Endothelial cell (in vitro differentiated cells): ENCODE data around the gene LIN7C. TPM values are rescaled to one million over a fixed set of nuclear protein-coding genes. Genes with fewer than 3 reads are reported as not detected.
"Not testable (repeated sequence)": the region's sequence is repeated elsewhere in the genome, so short reads cannot be mapped to it uniquely, and the experiment has no call there.

Experiments
- DNase-seq: peaks from one replicate; pipeline ENCODE4 v3.0.0; 2021; ENCODE audit warnings: low spot score
- H3K27ac Mint-ChIP-seq: one replicate; pipeline ENCODE4 v1.8.0; 2021; ENCODE audit warnings: mixed read lengths, inconsistent platforms; ENCODE audit not compliant: unreplicated experiment
- H3K27me3 Mint-ChIP-seq: one replicate; pipeline ENCODE4 v1.8.0; 2021; ENCODE audit warnings: mild to moderate bottlenecking, moderate library complexity, mixed read lengths, inconsistent platforms; ENCODE audit not compliant: unreplicated experiment
- H3K36me3 Mint-ChIP-seq: one replicate; pipeline ENCODE4 v1.8.0; 2021; ENCODE audit warnings: mild to moderate bottlenecking, low read depth, mixed read lengths, inconsistent platforms; ENCODE audit not compliant: unreplicated experiment
- H3K4me1 Mint-ChIP-seq: one replicate; pipeline ENCODE4 v1.8.0; 2021; ENCODE audit warnings: mild to moderate bottlenecking, mixed read lengths, inconsistent platforms; ENCODE audit not compliant: unreplicated experiment
- H3K4me3 Mint-ChIP-seq: one replicate; pipeline ENCODE4 v1.8.0; 2021; ENCODE audit warnings: mild to moderate bottlenecking, mixed read lengths, inconsistent platforms; ENCODE audit not compliant: unreplicated experiment
- H3K9me3 Mint-ChIP-seq: one replicate; pipeline ENCODE4 v1.8.0; 2021; ENCODE audit warnings: mixed read lengths, inconsistent platforms; ENCODE audit not compliant: unreplicated experiment
- total RNA-seq: library from RNA; stranded (reverse); fragmentation: NEBNext Ultra II Directional; extraction: Animal tissue kit (Norgen Biotek cat#: 25700); gene quantifications from one replicate; pipeline ENCODE4 v1.2.1, GENCODE V29; 2021; ENCODE audit not compliant: unreplicated experiment
- TF ChIP-seq, protein P1 (sequence below): fragments of 200-600 bp; sonication (generic); IDR thresholded peaks from one replicate; pipeline ENCODE4 v1.5.0; 2021; ENCODE audit warnings: antibody characterized with exemption; ENCODE audit not compliant: unreplicated experiment

The LIN7C gene
- total RNA-seq, 1 donor from 2014 or later, result 17.0 TPM

DNA sequence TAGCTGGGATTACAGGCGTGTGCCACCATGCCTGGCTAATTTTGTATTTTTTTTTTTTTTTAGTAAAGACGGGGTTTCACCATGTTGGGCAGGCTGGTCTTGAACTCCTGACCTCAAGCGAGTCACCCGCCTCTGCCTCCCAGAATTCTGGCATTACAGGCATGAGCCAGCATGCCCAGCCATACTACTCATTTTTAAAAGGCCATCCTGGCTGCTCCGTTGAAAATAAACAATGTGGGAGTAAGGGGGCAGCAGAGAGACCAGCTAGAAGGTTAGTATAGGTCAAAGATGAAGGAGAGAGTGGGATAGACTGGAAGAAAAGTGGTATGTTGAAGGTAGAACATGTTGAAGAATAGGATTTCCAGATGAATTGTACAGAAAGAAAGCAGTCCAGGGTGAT, 17.6 kb upstream of the LIN7C start:
- no peak overlapping the region for H3K27ac Mint-ChIP-seq
- TF ChIP-seq, protein P1, sequence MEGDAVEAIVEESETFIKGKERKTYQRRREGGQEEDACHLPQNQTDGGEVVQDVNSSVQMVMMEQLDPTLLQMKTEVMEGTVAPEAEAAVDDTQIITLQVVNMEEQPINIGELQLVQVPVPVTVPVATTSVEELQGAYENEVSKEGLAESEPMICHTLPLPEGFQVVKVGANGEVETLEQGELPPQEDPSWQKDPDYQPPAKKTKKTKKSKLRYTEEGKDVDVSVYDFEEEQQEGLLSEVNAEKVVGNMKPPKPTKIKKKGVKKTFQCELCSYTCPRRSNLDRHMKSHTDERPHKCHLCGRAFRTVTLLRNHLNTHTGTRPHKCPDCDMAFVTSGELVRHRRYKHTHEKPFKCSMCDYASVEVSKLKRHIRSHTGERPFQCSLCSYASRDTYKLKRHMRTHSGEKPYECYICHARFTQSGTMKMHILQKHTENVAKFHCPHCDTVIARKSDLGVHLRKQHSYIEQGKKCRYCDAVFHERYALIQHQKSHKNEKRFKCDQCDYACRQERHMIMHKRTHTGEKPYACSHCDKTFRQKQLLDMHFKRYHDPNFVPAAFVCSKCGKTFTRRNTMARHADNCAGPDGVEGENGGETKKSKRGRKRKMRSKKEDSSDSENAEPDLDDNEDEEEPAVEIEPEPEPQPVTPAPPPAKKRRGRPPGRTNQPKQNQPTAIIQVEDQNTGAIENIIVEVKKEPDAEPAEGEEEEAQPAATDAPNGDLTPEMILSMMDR, result no peak
- H3K27me3 Mint-ChIP-seq, result peaks cover 1% of the 10 kb centered on the region
- no peak for DNase-seq
- no peak overlapping the region for H3K4me3 Mint-ChIP-seq
- H3K4me1 Mint-ChIP-seq, result no peaks in the 10 kb centered on the region
- H3K36me3 Mint-ChIP-seq, result no peaks in the 10 kb centered on the region
- no peaks in the 10 kb centered on the region for H3K9me3 Mint-ChIP-seq

DNA sequence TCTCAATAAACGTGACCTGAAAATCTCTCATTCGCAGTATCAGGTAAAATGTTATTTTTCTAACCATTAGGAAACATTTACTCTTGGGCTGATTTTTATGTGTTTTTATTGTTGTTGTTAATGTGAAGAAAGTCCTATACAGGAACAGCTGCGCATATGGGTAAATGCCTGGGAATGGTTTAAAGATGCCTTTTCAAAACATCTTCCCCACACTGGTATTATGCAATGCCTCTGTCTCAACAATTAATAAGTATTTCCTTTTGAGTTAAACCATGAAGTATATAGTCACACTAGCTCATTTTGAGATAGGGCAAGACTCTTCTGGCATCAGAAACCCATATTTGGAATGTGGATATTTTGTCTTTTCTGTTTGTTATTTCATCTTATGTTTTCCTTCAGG, 13.7 kb upstream of the LIN7C start:
- Mint-ChIP-seq H3K27ac (no peak overlapping the region), H3K27me3 (peaks cover 1% of the 10 kb centered on the region), H3K9me3 (no peaks in the 10 kb centered on the region), H3K4me3 (no peak overlapping the region), H3K4me1 (peaks cover 7% of the 10 kb centered on the region), H3K36me3 (no peaks in the 10 kb centered on the region)
- TF ChIP-seq, protein P1, result no peak
- DNase-seq, result no peak

DNA sequence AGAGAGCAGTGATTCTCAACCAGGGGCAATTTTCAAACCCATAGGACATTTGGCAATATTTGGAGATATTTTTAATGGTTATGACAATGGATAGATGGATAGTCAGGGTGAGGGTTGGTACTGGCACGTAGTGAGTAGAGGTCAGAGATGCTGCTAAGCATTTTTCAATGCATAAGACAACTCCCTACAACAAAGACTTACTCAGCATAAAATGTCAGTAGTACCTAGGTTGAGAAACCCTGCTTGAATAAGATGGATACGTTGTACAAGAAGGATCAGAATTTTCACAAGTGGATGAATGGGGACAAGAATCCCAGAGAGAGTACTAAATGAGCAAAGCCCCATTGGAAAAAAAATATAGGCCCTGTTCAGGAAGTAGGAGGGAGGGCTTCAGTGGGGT, 11.9 kb upstream of the LIN7C start:
- Mint-ChIP-seq H3K4me1 (peaks cover 7% of the 10 kb centered on the region), H3K4me3 (no peak overlapping the region), H3K27me3 (peaks cover 1% of the 10 kb centered on the region), H3K27ac (no peak overlapping the region), H3K9me3 (no peaks in the 10 kb centered on the region), H3K36me3 (no peaks in the 10 kb centered on the region)
- no peak for DNase-seq
- TF ChIP-seq, protein P1, result no peak

DNA sequence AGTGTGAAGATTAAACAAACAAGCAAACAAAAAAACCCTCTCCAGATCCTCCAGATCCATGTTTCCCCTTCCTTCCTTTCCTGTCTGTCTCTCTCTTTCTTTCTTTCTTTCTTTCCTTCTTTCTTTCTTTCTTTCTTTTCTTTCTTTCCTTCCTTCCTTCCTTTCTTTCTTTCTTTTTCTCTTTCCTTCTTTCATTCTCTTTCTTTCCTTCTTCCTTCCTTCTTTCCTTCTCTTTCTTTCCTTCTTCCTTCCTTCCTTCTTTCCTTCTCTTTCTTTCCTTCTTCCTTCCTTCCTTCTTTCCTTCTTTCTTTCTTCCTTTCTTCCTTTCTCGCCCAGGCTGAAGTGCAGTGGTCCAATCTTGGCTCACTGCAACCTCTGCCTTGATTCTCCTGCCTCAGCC, 10.9 kb upstream of the LIN7C start:
- not testable (repeated sequence) for H3K4me3 Mint-ChIP-seq, H3K9me3 Mint-ChIP-seq, H3K4me1 Mint-ChIP-seq

DNA sequence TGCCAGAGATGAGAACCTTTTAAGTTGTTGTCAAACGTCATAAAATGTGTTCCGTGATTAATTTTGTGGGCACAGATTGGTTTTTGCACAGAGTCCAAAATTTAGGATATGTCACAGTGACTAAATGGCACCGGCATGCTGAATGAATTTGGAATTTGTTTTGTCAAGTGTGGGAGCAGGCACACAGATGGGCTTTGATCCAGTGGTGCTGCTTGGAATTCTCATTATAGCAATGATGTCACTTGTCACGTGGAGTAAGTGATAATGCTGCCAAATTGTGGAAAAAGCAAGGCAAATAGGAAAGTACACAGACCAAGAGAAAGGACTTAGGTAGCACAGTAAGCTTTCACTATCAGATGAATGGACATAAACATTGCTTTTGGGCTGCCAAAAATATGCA, 8.0 kb upstream of the LIN7C start:
- no peak overlapping the region for H3K27ac Mint-ChIP-seq
- no peaks in the 10 kb centered on the region for H3K36me3 Mint-ChIP-seq
- TF ChIP-seq, protein P1, result no peak
- DNase-seq, result no peak
- H3K27me3 Mint-ChIP-seq, result peaks cover 1% of the 10 kb centered on the region
- no peak overlapping the region for H3K4me3 Mint-ChIP-seq
- no peaks in the 10 kb centered on the region for H3K9me3 Mint-ChIP-seq
- peaks cover 9% of the 10 kb centered on the region for H3K4me1 Mint-ChIP-seq

More for the DNA sequence above, 10.9 kb upstream of the LIN7C start:
- DNase-seq, H3K27me3 Mint-ChIP-seq, H3K36me3 Mint-ChIP-seq, H3K27ac Mint-ChIP-seq: not testable (repeated sequence)

DNA sequence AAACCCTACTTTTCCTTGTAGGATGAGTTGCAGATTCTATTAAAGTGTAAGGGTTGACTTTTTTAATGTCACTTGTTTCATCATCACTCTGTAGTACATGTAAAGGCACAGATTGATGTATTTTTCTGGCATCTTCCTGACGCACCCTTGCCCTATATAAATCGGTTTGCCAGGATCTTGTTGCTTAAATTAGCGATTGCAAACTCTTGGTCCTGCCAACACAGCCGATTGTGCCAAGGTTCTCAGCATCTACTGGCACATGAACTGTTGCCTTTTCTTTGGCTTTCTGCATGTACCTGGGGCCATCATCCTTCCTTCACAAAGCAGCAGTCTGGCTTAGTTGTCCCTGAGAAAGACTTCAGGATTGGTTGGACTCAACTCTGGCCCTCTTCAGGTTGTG, 7.5 kb upstream of the LIN7C start:
- Mint-ChIP-seq H3K9me3 (no peaks in the 10 kb centered on the region), H3K27me3 (peaks cover 1% of the 10 kb centered on the region), H3K4me1 (peaks cover 9% of the 10 kb centered on the region), H3K4me3 (no peak overlapping the region), H3K36me3 (no peaks in the 10 kb centered on the region), H3K27ac (no peak overlapping the region)
- no peak for DNase-seq
- TF ChIP-seq, protein P1, result no peak
